ENCODE data around the gene WDR20.

DNA sequence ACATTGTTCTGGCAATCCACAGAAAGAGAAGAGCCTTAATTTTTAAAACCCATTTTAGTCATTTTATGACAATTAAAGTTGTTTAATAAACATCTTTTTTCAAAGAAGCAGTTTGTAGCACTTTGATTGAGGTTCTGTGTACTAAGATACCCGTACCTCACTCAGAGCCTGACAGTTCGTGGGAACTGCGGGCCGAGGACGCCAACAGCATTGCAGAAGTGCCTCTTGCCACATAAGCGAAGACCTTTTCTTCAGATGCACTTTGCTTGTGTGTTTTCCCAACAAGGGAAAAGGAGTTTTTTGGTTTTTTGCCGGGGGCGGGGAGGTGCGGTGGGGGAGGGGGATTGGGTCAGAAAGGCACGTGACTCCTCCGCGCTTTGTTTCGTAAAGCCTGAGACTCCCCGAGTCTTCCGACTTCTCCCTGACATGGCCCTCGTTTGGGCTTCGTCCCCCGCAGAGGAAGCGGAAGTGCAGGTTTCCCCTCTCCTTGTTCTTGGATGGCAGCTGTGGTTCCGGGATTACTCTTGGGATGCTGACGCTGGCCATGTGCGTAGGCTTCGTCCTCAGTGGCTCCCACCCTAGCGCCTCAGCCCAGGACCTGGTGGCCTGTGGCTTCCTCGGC, 70.8 kb downstream of the WDR20 start:
- TF ChIP-seq CTCF (IDR thresholded peaks at IDR 0.05; ENCODE audit: low read depth, low read length, poor library complexity, severe bottlenecking): no peak
- TF ChIP-seq EZH2phosphoT487 (IDR thresholded peaks at IDR 0.05; ENCODE audit: borderline replicate concordance, low read length): no peak
